Measurements from ENCODE around the gene SCAMP4. TPM values are rescaled to one million over a fixed set of nuclear protein-coding genes. Genes with fewer than 3 reads are reported as not detected.
A peak's percentile ranks its signal among the peaks of the same experiment; 100 is the strongest.

The SCAMP4 gene
- total RNA-seq, 6 experiments from 2014 or later: 51.7 to 84.8 (median 58.5) TPM

- Mint-ChIP-seq H3K27me3 (ENCODE audit: insufficient read depth) (peaks cover 4% of the 10 kb centered on the region; the same call in 1 of the 2 replicates), H3K27ac (peak within 1 kb of the TSS; percentile 98), H3K36me3 (ENCODE audit: low read depth) (no peaks in the 10 kb centered on the region), H3K4me1 (ENCODE audit: low read depth) (peaks cover 19% of the 10 kb centered on the region), H3K9me3 (no peaks in the 10 kb centered on the region), H3K4me3 (peak within 1 kb of the TSS; percentile 94)
- DNase-seq: no peak
- TF ChIP-seq CTCF (IDR thresholded peaks at IDR 0.05): no peak
These were observed 36.2 kb downstream of the SCAMP4 start, which contains the start of gene CSNK1G2 for GRCh38 chr19:1941146-1942077. TSS of gene CSNK1G2 (plus strand) at chr19:1941172. CDS start at chr19:1969773, 28,601 bp downstream.

- no peak for TF ChIP-seq CTCF (IDR thresholded peaks at IDR 0.05)
- H3K9me3 Mint-ChIP-seq: no peaks in the 10 kb centered on the region
- peak overlapping the region; percentile 92 for H3K27ac Mint-ChIP-seq
- peak; percentile 49 for DNase-seq
- H3K4me1 Mint-ChIP-seq (ENCODE audit: low read depth): peaks cover 19% of the 10 kb centered on the region
- no peaks in the 10 kb centered on the region for H3K36me3 Mint-ChIP-seq (ENCODE audit: low read depth)
- peak overlapping the region; percentile 94 for H3K4me3 Mint-ChIP-seq
- peaks cover 3% of the 10 kb centered on the region; the same call in 1 of the 2 replicates for H3K27me3 Mint-ChIP-seq (ENCODE audit: insufficient read depth)
These were observed 37.1 kb downstream of the SCAMP4 start for GRCh38 chr19:1942078-1942933.

- Mint-ChIP-seq H3K27me3 (ENCODE audit: insufficient read depth) (peaks cover under 1% of the 10 kb centered on the region; the same call in 1 of the 2 replicates), H3K27ac (peak overlapping the region; percentile 76), H3K36me3 (ENCODE audit: low read depth) (no peaks in the 10 kb centered on the region), H3K9me3 (no peaks in the 10 kb centered on the region), H3K4me1 (ENCODE audit: low read depth) (peaks cover 19% of the 10 kb centered on the region), H3K4me3 (peak overlapping the region; percentile 94)
- no peak for TF ChIP-seq CTCF (IDR thresholded peaks at IDR 0.05)
- no peak for DNase-seq
These were observed 37.8 kb downstream of the SCAMP4 start for GRCh38 chr19:1942934-1943555.

- Mint-ChIP-seq H3K27ac (peak overlapping the region; percentile 76; the same call in 1 of the 2 replicates), H3K4me1 (ENCODE audit: low read depth) (peaks cover 19% of the 10 kb centered on the region), H3K4me3 (no peak overlapping the region; the same call in 1 of the 2 replicates), H3K9me3 (no peaks in the 10 kb centered on the region), H3K27me3 (ENCODE audit: insufficient read depth) (no peaks in the 10 kb centered on the region; the same call in 1 of the 2 replicates), H3K36me3 (ENCODE audit: low read depth) (peaks cover 3% of the 10 kb centered on the region; the same call in 1 of the 2 replicates)
- TF ChIP-seq CTCF (IDR thresholded peaks at IDR 0.05): no peak
- DNase-seq: no peak
These were observed 38.5 kb downstream of the SCAMP4 start for GRCh38 chr19:1943661-1944087.
